ENCODE data around the gene SORCS1.

SORCS1 gene

GRCh38 chr10:106957823-106958588 lies 206.5 kb downstream of the SORCS1 start:
- peak; percentile 21 for DNase-seq (ENCODE audit: low read depth)
- TF ChIP-seq CTCF (IDR thresholded peaks at IDR 0.05; ENCODE audit: low read depth, low read length) (no peak), POLR2A (IDR thresholded peaks at IDR 0.05; ENCODE audit: extremely low read depth, insufficient read length) (no peak), MYC (IDR thresholded peaks at IDR 0.05; ENCODE audit: low read depth, low read length) (no peak), MAX (IDR thresholded peaks at IDR 0.05; ENCODE audit: low read depth, low read length) (no peak)
- H3K4me3 ChIP-seq (ENCODE audit: low read depth, low read length) = no peak overlapping the region

GRCh38 chr10:106956216-106956915 lies 208.1 kb downstream of the SORCS1 start:
- no peak overlapping the region for H3K4me3 ChIP-seq (ENCODE audit: low read depth, low read length)
- no peak for DNase-seq (ENCODE audit: low read depth)
- TF ChIP-seq POLR2A (IDR thresholded peaks at IDR 0.05; ENCODE audit: extremely low read depth, insufficient read length) = no peak
- TF ChIP-seq MYC (IDR thresholded peaks at IDR 0.05; ENCODE audit: low read depth, low read length) = no peak
- no peak for TF ChIP-seq CTCF (IDR thresholded peaks at IDR 0.05; ENCODE audit: low read depth, low read length)
- TF ChIP-seq MAX (IDR thresholded peaks at IDR 0.05; ENCODE audit: low read depth, low read length) = no peak

GRCh38 chr10:106955133-106955532 lies 209.4 kb downstream of the SORCS1 start:
- DNase-seq (ENCODE audit: low read depth) = no peak

GRCh38 chr10:106952033-106952432 lies 212.5 kb downstream of the SORCS1 start:
- H3K4me3 ChIP-seq (ENCODE audit: low read depth, low read length) = no peak overlapping the region
- no peak for DNase-seq (ENCODE audit: low read depth)
- TF ChIP-seq MAX (IDR thresholded peaks at IDR 0.05; ENCODE audit: low read depth, low read length) (no peak), MYC (IDR thresholded peaks at IDR 0.05; ENCODE audit: low read depth, low read length) (no peak), POLR2A (IDR thresholded peaks at IDR 0.05; ENCODE audit: extremely low read depth, insufficient read length) (no peak), CTCF (IDR thresholded peaks at IDR 0.05; ENCODE audit: low read depth, low read length) (no peak)

More at GRCh38 chr10:106955133-106955532, 209.4 kb downstream of the SORCS1 start:
- H3K4me3 ChIP-seq (ENCODE audit: low read depth, low read length) = no peak overlapping the region
- TF ChIP-seq MYC (IDR thresholded peaks at IDR 0.05; ENCODE audit: low read depth, low read length) = no peak
- no peak for TF ChIP-seq POLR2A (IDR thresholded peaks at IDR 0.05; ENCODE audit: extremely low read depth, insufficient read length)
- no peak for TF ChIP-seq CTCF (IDR thresholded peaks at IDR 0.05; ENCODE audit: low read depth, low read length)
- no peak for TF ChIP-seq MAX (IDR thresholded peaks at IDR 0.05; ENCODE audit: low read depth, low read length)

GRCh38 chr10:106949680-106950478 lies 214.6 kb downstream of the SORCS1 start:
- TF ChIP-seq MAX (IDR thresholded peaks at IDR 0.05; ENCODE audit: low read depth, low read length) = no peak
- TF ChIP-seq MYC (IDR thresholded peaks at IDR 0.05; ENCODE audit: low read depth, low read length) = no peak
- TF ChIP-seq POLR2A (IDR thresholded peaks at IDR 0.05; ENCODE audit: extremely low read depth, insufficient read length) = no peak
- TF ChIP-seq CTCF (IDR thresholded peaks at IDR 0.05; ENCODE audit: low read depth, low read length) = no peak
- no peak overlapping the region for H3K4me3 ChIP-seq (ENCODE audit: low read depth, low read length)
- DNase-seq (ENCODE audit: low read depth) = no peak

Measured in NB4 (cell line).